Measurements from ENCODE around the gene SLC22A23.

SLC22A23 gene

GRCh38 chr6:3414327-3415081 is 42.3 kb downstream of the SLC22A23 start:
- Histone ChIP-seq H3K4me1 (ENCODE audit: control insufficient read depth in 1 of 2, insufficient read depth in 2 of 2, low read length in 2 of 2) (peaks cover 22 to 24% of the 10 kb centered on the region in 2 donors), H3K4me3 (ENCODE audit: low read depth in 1 of 2, low read length in 2 of 2) (no peak overlapping the region), H3K27me3 (ENCODE audit: control insufficient read depth in 1 of 2, insufficient read depth in 2 of 2, low read length in 2 of 2) (no peaks in the 10 kb centered on the region), H3K27ac (ENCODE audit: low read depth, low read length) (no peak overlapping the region), H3K9me3 (ENCODE audit: control insufficient read depth in 1 of 2, low read length in 2 of 2) (no peaks in the 10 kb centered on the region), H3K36me3 (ENCODE audit: control insufficient read depth in 1 of 2, insufficient read depth in 2 of 2, low read length in 2 of 2) (peaks cover 12 to 13% of the 10 kb centered on the region in 2 donors), H3K9ac (ENCODE audit: low read depth in 1 of 2, low read length in 2 of 2) (no peak overlapping the region)

- H3K9ac ChIP-seq (ENCODE audit: low read depth in 1 of 2, low read length in 2 of 2), result no peak overlapping the region
- H3K9me3 ChIP-seq (ENCODE audit: control insufficient read depth in 1 of 2, low read length in 2 of 2), result no peaks in the 10 kb centered on the region
- H3K27ac ChIP-seq (ENCODE audit: low read depth, low read length), result no peak overlapping the region
- H3K4me3 ChIP-seq (ENCODE audit: low read depth in 1 of 2, low read length in 2 of 2), result no peak overlapping the region
- peaks cover 22 to 25% of the 10 kb centered on the region in 2 donors for H3K4me1 ChIP-seq (ENCODE audit: control insufficient read depth in 1 of 2, insufficient read depth in 2 of 2, low read length in 2 of 2)
- peaks cover 10 to 12% of the 10 kb centered on the region in 2 donors for H3K36me3 ChIP-seq (ENCODE audit: control insufficient read depth in 1 of 2, insufficient read depth in 2 of 2, low read length in 2 of 2)
- no peaks in the 10 kb centered on the region for H3K27me3 ChIP-seq (ENCODE audit: control insufficient read depth in 1 of 2, insufficient read depth in 2 of 2, low read length in 2 of 2)
These were observed 43.3 kb downstream of the SLC22A23 start for GRCh38 chr6:3413592-3413991.

GRCh38 chr6:3412779-3413500 is 43.9 kb downstream of the SLC22A23 start:
- no peak overlapping the region for H3K4me3 ChIP-seq (ENCODE audit: low read depth in 1 of 2, low read length in 2 of 2)
- no peaks in the 10 kb centered on the region for H3K27me3 ChIP-seq (ENCODE audit: control insufficient read depth in 1 of 2, insufficient read depth in 2 of 2, low read length in 2 of 2)
- H3K4me1 ChIP-seq (ENCODE audit: control insufficient read depth in 1 of 2, insufficient read depth in 2 of 2, low read length in 2 of 2), result peaks cover 24 to 32% of the 10 kb centered on the region in 2 donors
- H3K27ac ChIP-seq (ENCODE audit: low read depth, low read length), result no peak overlapping the region
- H3K9ac ChIP-seq (ENCODE audit: low read depth in 1 of 2, low read length in 2 of 2), result no peak overlapping the region
- peaks cover 10 to 12% of the 10 kb centered on the region in 2 donors for H3K36me3 ChIP-seq (ENCODE audit: control insufficient read depth in 1 of 2, insufficient read depth in 2 of 2, low read length in 2 of 2)
- no peaks in the 10 kb centered on the region for H3K9me3 ChIP-seq (ENCODE audit: control insufficient read depth in 1 of 2, low read length in 2 of 2)

- peaks cover 32 to 40% of the 10 kb centered on the region in 2 donors for H3K4me1 ChIP-seq (ENCODE audit: control insufficient read depth in 1 of 2, insufficient read depth in 2 of 2, low read length in 2 of 2)
- H3K36me3 ChIP-seq (ENCODE audit: control insufficient read depth in 1 of 2, insufficient read depth in 2 of 2, low read length in 2 of 2), result peaks cover 10 to 12% of the 10 kb centered on the region in 2 donors
- H3K9ac ChIP-seq (ENCODE audit: low read depth in 1 of 2, low read length in 2 of 2), result no peak overlapping the region
- H3K9me3 ChIP-seq (ENCODE audit: control insufficient read depth in 1 of 2, low read length in 2 of 2), result no peaks in the 10 kb centered on the region
- H3K4me3 ChIP-seq (ENCODE audit: low read depth in 1 of 2, low read length in 2 of 2), result peak overlapping the region in 1 of 2 donors; percentile 49
- no peak overlapping the region for H3K27ac ChIP-seq (ENCODE audit: low read depth, low read length)
- no peaks in the 10 kb centered on the region for H3K27me3 ChIP-seq (ENCODE audit: control insufficient read depth in 1 of 2, insufficient read depth in 2 of 2, low read length in 2 of 2)
These were observed 44.7 kb downstream of the SLC22A23 start for GRCh38 chr6:3411967-3412778.

GRCh38 chr6:3410385-3411360 is 46.2 kb downstream of the SLC22A23 start:
- Histone ChIP-seq H3K27ac (ENCODE audit: low read depth, low read length) (peak overlapping the region; percentile 80), H3K27me3 (ENCODE audit: control insufficient read depth in 1 of 2, insufficient read depth in 2 of 2, low read length in 2 of 2) (no peaks in the 10 kb centered on the region), H3K9ac (ENCODE audit: low read depth in 1 of 2, low read length in 2 of 2) (peak overlapping the region; percentile 50 to 83), H3K9me3 (ENCODE audit: control insufficient read depth in 1 of 2, low read length in 2 of 2) (no peaks in the 10 kb centered on the region), H3K4me1 (ENCODE audit: control insufficient read depth in 1 of 2, insufficient read depth in 2 of 2, low read length in 2 of 2) (peaks cover 45 to 54% of the 10 kb centered on the region in 2 donors), H3K36me3 (ENCODE audit: control insufficient read depth in 1 of 2, insufficient read depth in 2 of 2, low read length in 2 of 2) (peaks cover 10 to 11% of the 10 kb centered on the region in 2 donors), H3K4me3 (ENCODE audit: low read depth in 1 of 2, low read length in 2 of 2) (peak overlapping the region; percentile 66 to 73)

- Histone ChIP-seq H3K27me3 (ENCODE audit: control insufficient read depth in 1 of 2, insufficient read depth in 2 of 2, low read length in 2 of 2) (no peaks in the 10 kb centered on the region), H3K4me3 (ENCODE audit: low read depth in 1 of 2, low read length in 2 of 2) (peak overlapping the region; percentile 66 to 73), H3K27ac (ENCODE audit: low read depth, low read length) (peak overlapping the region; percentile 80), H3K9ac (ENCODE audit: low read depth in 1 of 2, low read length in 2 of 2) (peak overlapping the region; percentile 50 to 83), H3K36me3 (ENCODE audit: control insufficient read depth in 1 of 2, insufficient read depth in 2 of 2, low read length in 2 of 2) (peaks cover 3 to 10% of the 10 kb centered on the region in 2 donors), H3K9me3 (ENCODE audit: control insufficient read depth in 1 of 2, low read length in 2 of 2) (no peaks in the 10 kb centered on the region), H3K4me1 (ENCODE audit: control insufficient read depth in 1 of 2, insufficient read depth in 2 of 2, low read length in 2 of 2) (peaks cover 51 to 60% of the 10 kb centered on the region in 2 donors)
These were observed 47.0 kb downstream of the SLC22A23 start for GRCh38 chr6:3409699-3410384.

- Histone ChIP-seq H3K9me3 (ENCODE audit: control insufficient read depth in 1 of 2, low read length in 2 of 2) (no peaks in the 10 kb centered on the region), H3K9ac (ENCODE audit: low read depth in 1 of 2, low read length in 2 of 2) (peak overlapping the region; percentile 50 to 83), H3K27me3 (ENCODE audit: control insufficient read depth in 1 of 2, insufficient read depth in 2 of 2, low read length in 2 of 2) (no peaks in the 10 kb centered on the region), H3K4me3 (ENCODE audit: low read depth in 1 of 2, low read length in 2 of 2) (peak overlapping the region; percentile 66 to 73), H3K4me1 (ENCODE audit: control insufficient read depth in 1 of 2, insufficient read depth in 2 of 2, low read length in 2 of 2) (peaks cover 61 to 72% of the 10 kb centered on the region in 2 donors), H3K36me3 (ENCODE audit: control insufficient read depth in 1 of 2, insufficient read depth in 2 of 2, low read length in 2 of 2) (peaks cover 3 to 10% of the 10 kb centered on the region in 2 donors), H3K27ac (ENCODE audit: low read depth, low read length) (peak overlapping the region; percentile 34)
These were observed 48.2 kb downstream of the SLC22A23 start for GRCh38 chr6:3408665-3409064.

GRCh38 chr6:3407840-3408239 is 49.0 kb downstream of the SLC22A23 start:
- H3K9me3 ChIP-seq (ENCODE audit: control insufficient read depth in 1 of 2, low read length in 2 of 2), result no peaks in the 10 kb centered on the region
- H3K36me3 ChIP-seq (ENCODE audit: control insufficient read depth in 1 of 2, insufficient read depth in 2 of 2, low read length in 2 of 2), result peaks cover 3 to 6% of the 10 kb centered on the region in 2 donors
- H3K27me3 ChIP-seq (ENCODE audit: control insufficient read depth in 1 of 2, insufficient read depth in 2 of 2, low read length in 2 of 2), result no peaks in the 10 kb centered on the region
- H3K4me1 ChIP-seq (ENCODE audit: control insufficient read depth in 1 of 2, insufficient read depth in 2 of 2, low read length in 2 of 2), result peaks cover 65 to 79% of the 10 kb centered on the region in 2 donors
- H3K27ac ChIP-seq (ENCODE audit: low read depth, low read length), result no peak overlapping the region
- H3K4me3 ChIP-seq (ENCODE audit: low read depth in 1 of 2, low read length in 2 of 2), result peak overlapping the region in 1 of 2 donors; percentile 73
- peak overlapping the region in 1 of 2 donors; percentile 19 for H3K9ac ChIP-seq (ENCODE audit: low read depth in 1 of 2, low read length in 2 of 2)
